Neural progenitor cell (in vitro differentiated cells): Measurements from ENCODE around the gene UBE2C. TPM values are rescaled to one million over a fixed set of nuclear protein-coding genes. Genes with fewer than 3 reads are reported as not detected.

Experiments
- DNase-seq: peaks from one replicate; pipeline ENCODE4 v3.0.0-alpha.2; 2016; ENCODE audit warnings: low spot score
- H2AFZ ChIP-seq: fragments of 200-600 bp; sonication (generic); replicated peaks from 2 replicates; pipeline ENCODE4 v1.6.1; 2016; ENCODE audit warnings: antibody characterized with exemption
- H3F3A ChIP-seq: fragments of 200-600 bp; sonication (generic); 2 replicates; pipeline ENCODE4 v1.6.1; 2016; ENCODE audit warnings: antibody characterized with exemption, low read depth
- H3K27ac ChIP-seq: fragments of 200-600 bp; sonication (generic); 2 replicates; pipeline ENCODE4 v1.5.1; 2016; ENCODE audit warnings: mild to moderate bottlenecking
- H3K27me3 ChIP-seq: fragments of 200-600 bp; sonication (generic); 2 replicates; pipeline ENCODE4 v1.6.1; 2016; ENCODE audit warnings: mild to moderate bottlenecking, moderate library complexity
- H3K36me3 ChIP-seq: fragments of 200-600 bp; sonication (generic); 2 replicates; pipeline ENCODE4 v1.5.1; 2016
- H3K4me1 ChIP-seq: fragments of 200-600 bp; sonication (generic); 2 replicates; pipeline ENCODE4 v1.6.1; 2016; ENCODE audit warnings: mixed run types
- H3K4me2 ChIP-seq: fragments of 200-600 bp; sonication (generic); 2 replicates; pipeline ENCODE4 v1.6.1; 2016
- H3K4me3 ChIP-seq: fragments of 200-600 bp; sonication (generic); 2 replicates; pipeline ENCODE4 v1.5.1; 2016
- H3K79me2 ChIP-seq: fragments of 200-600 bp; sonication (generic); 2 replicates; pipeline ENCODE4 v1.6.1; 2016; ENCODE audit warnings: low read depth
- H3K9ac ChIP-seq: fragments of 200-600 bp; sonication (generic); 2 replicates; pipeline ENCODE4 v1.6.1; 2016
- H3K9me3 ChIP-seq: fragments of 200-600 bp; sonication (generic); 2 replicates; pipeline ENCODE4 v1.5.1; 2016; ENCODE audit warnings: low read depth
- H4K20me1 ChIP-seq: fragments of 200-600 bp; sonication (generic); 2 replicates; pipeline ENCODE4 v1.6.1; 2016; ENCODE audit warnings: low read depth
- H3K27ac Mint-ChIP-seq: 3 replicates; pipeline ENCODE4 v1.8.0; 2021; ENCODE audit warnings: mixed read lengths
- H3K27me3 Mint-ChIP-seq: 2 replicates; pipeline ENCODE4 v1.8.0; 2022; ENCODE audit warnings: low read depth, mild to moderate bottlenecking, inconsistent platforms, moderate library complexity, mixed read lengths; ENCODE audit not compliant: insufficient read depth
- H3K36me3 Mint-ChIP-seq: 3 replicates; pipeline ENCODE4 v1.8.0; 2021; ENCODE audit warnings: mixed read lengths
- H3K4me1 Mint-ChIP-seq: 3 replicates; pipeline ENCODE4 v1.8.0; 2021; ENCODE audit warnings: mixed read lengths
- H3K4me3 Mint-ChIP-seq: 3 replicates; pipeline ENCODE4 v1.8.0; 2021; ENCODE audit warnings: mild to moderate bottlenecking, moderate library complexity, mixed read lengths
- H3K9me3 Mint-ChIP-seq: 3 replicates; pipeline ENCODE4 v1.8.0; 2020; ENCODE audit warnings: mixed read lengths
- CTCF ChIP-seq: fragments of 200-600 bp; sonication (generic); IDR thresholded peaks from 2 replicates; pipeline ENCODE4 v1.5.1; 2017; ENCODE audit warnings: antibody characterized with exemption, mild to moderate bottlenecking
- EZH2 ChIP-seq: fragments of 200-600 bp; sonication (generic); IDR thresholded peaks from 2 replicates; pipeline ENCODE4 v1.6.1; 2017; ENCODE audit warnings: antibody characterized with exemption, mild to moderate bottlenecking, moderate library complexity
- EZH2phosphoT487 ChIP-seq: fragments of 200-600 bp; sonication (generic); IDR thresholded peaks from 2 replicates; pipeline ENCODE4 v1.6.1; 2017; ENCODE audit warnings: antibody characterized with exemption
- small RNA-seq: library from RNA; depleted of rRNA; stranded (forward); fragments of <200 nt; gene quantifications from one replicate; pipeline ENCODE3, GENCODE V24; 2015
- total RNA-seq: library from RNA; depleted of rRNA; stranded (reverse); fragments of >200 nt; gene quantifications from 2 replicates; pipeline ENCODE4 v1.2.3, GENCODE V29; 2015; ENCODE audit warnings: low replicate concordance

The UBE2C gene
- total RNA-seq, 1 donor from 2014 or later, result 325 TPM

GRCh38 chr20:45861221-45862075 lies 49.0 kb downstream of the UBE2C start:
- Histone ChIP-seq H3K9ac (no peak overlapping the region), H3K36me3 (no peaks in the 10 kb centered on the region), H4K20me1 (no peaks in the 10 kb centered on the region), H3K4me3 (no peak overlapping the region), H3K4me2 (no peak overlapping the region), H3K79me2 (peaks cover 4% of the 10 kb centered on the region), H3K27me3 (no peaks in the 10 kb centered on the region), H3K9me3 (no peaks in the 10 kb centered on the region), H3F3A (no peaks in the 10 kb centered on the region), H3K4me1 (no peaks in the 10 kb centered on the region), H3K27ac (no peak overlapping the region), H2AFZ (no peak overlapping the region)
- H3K27ac Mint-ChIP-seq, result no peak overlapping the region
- H3K4me3 Mint-ChIP-seq, result no peak overlapping the region
- TF ChIP-seq EZH2 (no peak), EZH2phosphoT487 (no peak)
- peaks cover 2% of the 10 kb centered on the region for H3K27me3 Mint-ChIP-seq
- no peaks in the 10 kb centered on the region for H3K36me3 Mint-ChIP-seq
- peaks cover 17% of the 10 kb centered on the region for H3K4me1 Mint-ChIP-seq
- no peak for DNase-seq
- no peaks in the 10 kb centered on the region for H3K9me3 Mint-ChIP-seq

- H2AFZ ChIP-seq, result no peak overlapping the region
- TF ChIP-seq CTCF, result no peak
- no peak for TF ChIP-seq EZH2phosphoT487
- no peak for TF ChIP-seq EZH2
- H4K20me1 ChIP-seq, result no peaks in the 10 kb centered on the region
- no peaks in the 10 kb centered on the region for H3K9me3 Mint-ChIP-seq
- no peak overlapping the region for H3K27ac ChIP-seq
- no peak for DNase-seq
- H3K4me1 ChIP-seq, result no peaks in the 10 kb centered on the region
- no peaks in the 10 kb centered on the region for H3K27me3 ChIP-seq
- H3K9me3 ChIP-seq, result no peaks in the 10 kb centered on the region
- no peaks in the 10 kb centered on the region for H3K4me1 Mint-ChIP-seq
- H3K9ac ChIP-seq, result no peak overlapping the region
- H3K4me3 Mint-ChIP-seq, result no peak overlapping the region
- H3K79me2 ChIP-seq, result no peaks in the 10 kb centered on the region
- H3K36me3 ChIP-seq, result no peaks in the 10 kb centered on the region
- peak overlapping the region; percentile 35 for H3K27ac Mint-ChIP-seq
- peaks cover 2% of the 10 kb centered on the region for H3K27me3 Mint-ChIP-seq
- H3F3A ChIP-seq, result no peaks in the 10 kb centered on the region
- H3K36me3 Mint-ChIP-seq, result no peaks in the 10 kb centered on the region
- no peak overlapping the region for H3K4me2 ChIP-seq
- no peak overlapping the region for H3K4me3 ChIP-seq
These were observed 51.4 kb downstream of the UBE2C start for GRCh38 chr20:45863543-45864470.

- no peaks in the 10 kb centered on the region for H3K27me3 ChIP-seq
- no peak overlapping the region for H3K27ac ChIP-seq
- H3K79me2 ChIP-seq, result no peaks in the 10 kb centered on the region
- no peak overlapping the region for H2AFZ ChIP-seq
- H3K4me2 ChIP-seq, result no peak overlapping the region
- Mint-ChIP-seq H3K27ac (no peak overlapping the region), H3K36me3 (no peaks in the 10 kb centered on the region), H3K9me3 (no peaks in the 10 kb centered on the region), H3K4me3 (no peak overlapping the region), H3K27me3 (no peaks in the 10 kb centered on the region), H3K4me1 (no peaks in the 10 kb centered on the region)
- DNase-seq, result no peak
- H3K4me1 ChIP-seq, result no peaks in the 10 kb centered on the region
- H3F3A ChIP-seq, result no peaks in the 10 kb centered on the region
- H3K9me3 ChIP-seq, result no peaks in the 10 kb centered on the region
- no peak overlapping the region for H3K4me3 ChIP-seq
- no peaks in the 10 kb centered on the region for H3K36me3 ChIP-seq
- H4K20me1 ChIP-seq, result no peaks in the 10 kb centered on the region
- no peak overlapping the region for H3K9ac ChIP-seq
- TF ChIP-seq EZH2phosphoT487 (no peak), CTCF (no peak), EZH2 (no peak)
These were observed 54.0 kb downstream of the UBE2C start for GRCh38 chr20:45866454-45866853.

Small RNAs within 50 kb of the gene (small RNA-seq; reads per million reads assigned to genes)
- gene RNU6ATAC38P, result not detected

Other genes with a start within 250 kb of the UBE2C start
- gene WFDC8, start 233.4 kb upstream of the UBE2C start, total RNA-seq, result not detected in 2 replicates
- gene WFDC10A, start 182.9 kb upstream of the UBE2C start, total RNA-seq, result not detected in 2 replicates
- not detected in 2 replicates for gene WFDC9, start 181.4 kb upstream of the UBE2C start, total RNA-seq
- gene WFDC11, start 142.4 kb upstream of the UBE2C start, total RNA-seq, result not detected in 2 replicates
- gene WFDC13, start 110.6 kb upstream of the UBE2C start, total RNA-seq, result not detected in 2 replicates
- gene WFDC10B, start 107.6 kb upstream of the UBE2C start, total RNA-seq, result not detected in 2 replicates
- not detected in 2 replicates for gene SPINT4, start 90.3 kb upstream of the UBE2C start, total RNA-seq
- not detected in 2 replicates for gene WFDC3, start 20.8 kb upstream of the UBE2C start, total RNA-seq
- gene DNTTIP1, start 20.7 kb upstream of the UBE2C start, total RNA-seq, result 23.8 and 26.3 TPM in 2 replicates
- 0.81 TPM in 1 of 2 replicates, not detected in the other for gene TNNC2, start 14.7 kb downstream of the UBE2C start, total RNA-seq
- 12.2 and 18.9 TPM in 2 replicates for gene SNX21, start 21.2 kb downstream of the UBE2C start, total RNA-seq
- gene ACOT8, start 44.7 kb downstream of the UBE2C start, total RNA-seq, result 13.4 and 26.1 TPM in 2 replicates
- gene ZSWIM3, start 45.0 kb downstream of the UBE2C start, total RNA-seq, result 3.7 and 5.4 TPM in 2 replicates
- 10.7 and 16.6 TPM in 2 replicates for gene ZSWIM1, start 68.6 kb downstream of the UBE2C start, total RNA-seq
- 0.43 and 0.54 TPM in 2 replicates for gene SPATA25, start 75.0 kb downstream of the UBE2C start, total RNA-seq
- 0.24 and 1.2 TPM in 2 replicates for gene NEURL2, start 78.6 kb downstream of the UBE2C start, total RNA-seq
- 15.1 and 30.9 TPM in 2 replicates for gene CTSA, start 78.7 kb downstream of the UBE2C start, total RNA-seq
- 22.3 and 54.4 TPM in 2 replicates for gene PLTP, start 99.5 kb downstream of the UBE2C start, total RNA-seq
- 9.5 and 24.5 TPM in 2 replicates for gene PCIF1, start 122.0 kb downstream of the UBE2C start, total RNA-seq
- 7.2 and 17.4 TPM in 2 replicates for gene ZNF335, start 159.6 kb downstream of the UBE2C start, total RNA-seq
- gene MMP9, start 196.3 kb downstream of the UBE2C start, total RNA-seq, result 0.15 TPM in 1 of 2 replicates, not detected in the other
- 0.37 and 0.77 TPM in 2 replicates for gene SLC12A5, start 216.6 kb downstream of the UBE2C start, total RNA-seq